ENCODE data around the gene DPM1. TPM values are rescaled to one million over a fixed set of nuclear protein-coding genes. Genes with fewer than 3 reads are reported as not detected.
A peak's percentile ranks its signal among the peaks of the same experiment; 100 is the strongest.

DPM1 gene
- total and polyA plus RNA-seq, 2 donors from 2014 or later = 32.4 to 53.2 TPM

DNA sequence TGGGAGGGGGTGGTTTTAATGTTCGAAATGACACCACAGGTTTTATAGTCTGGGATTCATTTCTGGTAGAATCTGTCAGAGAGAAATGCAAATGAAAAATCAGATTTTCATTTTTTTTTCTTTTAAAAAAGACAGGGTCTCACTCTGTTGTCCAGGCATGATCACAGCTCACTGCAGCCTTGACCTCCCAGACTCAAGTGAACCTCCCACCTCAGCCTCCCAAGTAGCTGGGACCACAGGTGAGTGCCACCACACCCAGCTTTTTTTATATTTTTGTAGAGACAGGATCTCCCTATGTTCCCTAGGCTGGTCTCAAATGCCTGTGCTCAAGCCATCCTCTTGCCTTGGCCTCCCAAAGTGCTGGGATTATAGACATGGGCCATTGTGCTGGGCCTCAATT is 24.7 kb downstream of the DPM1 start:
- TF ChIP-seq, protein P1, sequence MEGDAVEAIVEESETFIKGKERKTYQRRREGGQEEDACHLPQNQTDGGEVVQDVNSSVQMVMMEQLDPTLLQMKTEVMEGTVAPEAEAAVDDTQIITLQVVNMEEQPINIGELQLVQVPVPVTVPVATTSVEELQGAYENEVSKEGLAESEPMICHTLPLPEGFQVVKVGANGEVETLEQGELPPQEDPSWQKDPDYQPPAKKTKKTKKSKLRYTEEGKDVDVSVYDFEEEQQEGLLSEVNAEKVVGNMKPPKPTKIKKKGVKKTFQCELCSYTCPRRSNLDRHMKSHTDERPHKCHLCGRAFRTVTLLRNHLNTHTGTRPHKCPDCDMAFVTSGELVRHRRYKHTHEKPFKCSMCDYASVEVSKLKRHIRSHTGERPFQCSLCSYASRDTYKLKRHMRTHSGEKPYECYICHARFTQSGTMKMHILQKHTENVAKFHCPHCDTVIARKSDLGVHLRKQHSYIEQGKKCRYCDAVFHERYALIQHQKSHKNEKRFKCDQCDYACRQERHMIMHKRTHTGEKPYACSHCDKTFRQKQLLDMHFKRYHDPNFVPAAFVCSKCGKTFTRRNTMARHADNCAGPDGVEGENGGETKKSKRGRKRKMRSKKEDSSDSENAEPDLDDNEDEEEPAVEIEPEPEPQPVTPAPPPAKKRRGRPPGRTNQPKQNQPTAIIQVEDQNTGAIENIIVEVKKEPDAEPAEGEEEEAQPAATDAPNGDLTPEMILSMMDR (IDR thresholded peaks at IDR 0.05; ENCODE audit: borderline replicate concordance, extremely low read depth, insufficient read depth) = no peak
- peaks cover 2 to 11% (median 7%) of the 10 kb centered on the region in 3 donors for H3K4me1 ChIP-seq (ENCODE audit: control insufficient read depth in 2 of 3, insufficient read depth in 2 of 3, low read depth in 1 of 3, low read length in 3 of 3)
- H3K36me3 ChIP-seq (ENCODE audit: control insufficient read depth in 2 of 3, insufficient read depth in 3 of 3, low read length in 3 of 3) = peaks cover 0 to 13% (median 8%) of the 10 kb centered on the region in 3 donors
- no peaks in the 10 kb centered on the region for H3K9me3 ChIP-seq (ENCODE audit: control insufficient read depth in 2 of 3, insufficient read depth in 1 of 3, low read length in 3 of 3)
- DNase-seq (no peak), FAIRE-seq (no peak)
- no peak overlapping the region for H3K27ac ChIP-seq (ENCODE audit: low read depth in 2 of 2, low read length in 2 of 2)
- no peak overlapping the region for H3K9ac ChIP-seq (ENCODE audit: low read length in 3 of 3)
- no peak overlapping the region for H3K4me3 ChIP-seq (ENCODE audit: low read length in 3 of 3)
- intact Hi-C loops (cut with DNase I) = no loop called here
- no peaks in the 10 kb centered on the region for H3K27me3 ChIP-seq (ENCODE audit: control insufficient read depth, insufficient read depth, low read length)

DNA sequence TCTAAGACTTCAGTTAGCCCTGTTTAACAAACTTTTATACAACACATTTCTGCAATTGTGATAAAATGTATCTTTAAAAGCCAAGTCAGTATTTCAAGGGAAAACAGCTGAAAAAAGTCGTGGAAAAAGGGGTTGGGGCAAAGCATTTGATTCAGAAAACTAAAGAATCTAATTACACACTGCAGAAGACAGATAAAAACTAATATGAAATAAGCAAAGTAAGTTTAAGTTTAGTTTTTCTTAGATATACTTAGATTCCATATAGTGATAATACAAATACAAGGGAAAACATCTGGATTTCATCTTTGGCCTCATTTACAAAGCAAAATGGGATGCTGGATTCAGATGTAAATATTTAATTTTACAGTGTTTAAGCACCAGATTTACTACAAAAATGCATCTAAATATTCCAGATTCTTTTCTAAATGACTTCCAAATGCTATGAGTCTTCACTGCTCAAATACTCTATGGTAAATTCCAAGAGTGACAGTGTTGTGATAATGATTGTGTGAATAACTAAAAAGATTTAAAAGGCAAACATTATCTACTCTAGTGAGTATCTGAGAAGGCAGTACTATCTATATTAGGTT is 25.5 kb downstream of the DPM1 start:
- Histone ChIP-seq H3K9me3 (ENCODE audit: control insufficient read depth in 2 of 3, insufficient read depth in 1 of 3, low read length in 3 of 3) (no peaks in the 10 kb centered on the region), H3K4me3 (ENCODE audit: low read length in 3 of 3) (no peak overlapping the region), H3K27me3 (ENCODE audit: control insufficient read depth, insufficient read depth, low read length) (no peaks in the 10 kb centered on the region), H3K4me1 (ENCODE audit: control insufficient read depth in 2 of 3, insufficient read depth in 2 of 3, low read depth in 1 of 3, low read length in 3 of 3) (peaks cover 3 to 15% (median 12%) of the 10 kb centered on the region in 3 donors), H3K27ac (ENCODE audit: low read depth in 2 of 2, low read length in 2 of 2) (no peak overlapping the region), H3K9ac (ENCODE audit: low read length in 3 of 3) (no peak overlapping the region), H3K36me3 (ENCODE audit: control insufficient read depth in 2 of 3, insufficient read depth in 3 of 3, low read length in 3 of 3) (peaks cover 0 to 13% (median 8%) of the 10 kb centered on the region in 3 donors)
- TF ChIP-seq, protein P1 (IDR thresholded peaks at IDR 0.05; ENCODE audit: borderline replicate concordance, extremely low read depth, insufficient read depth) = no peak
- intact Hi-C loops (cut with DNase I) = no loop called here
- DNase-seq = no peak
- FAIRE-seq = no peak

DNA sequence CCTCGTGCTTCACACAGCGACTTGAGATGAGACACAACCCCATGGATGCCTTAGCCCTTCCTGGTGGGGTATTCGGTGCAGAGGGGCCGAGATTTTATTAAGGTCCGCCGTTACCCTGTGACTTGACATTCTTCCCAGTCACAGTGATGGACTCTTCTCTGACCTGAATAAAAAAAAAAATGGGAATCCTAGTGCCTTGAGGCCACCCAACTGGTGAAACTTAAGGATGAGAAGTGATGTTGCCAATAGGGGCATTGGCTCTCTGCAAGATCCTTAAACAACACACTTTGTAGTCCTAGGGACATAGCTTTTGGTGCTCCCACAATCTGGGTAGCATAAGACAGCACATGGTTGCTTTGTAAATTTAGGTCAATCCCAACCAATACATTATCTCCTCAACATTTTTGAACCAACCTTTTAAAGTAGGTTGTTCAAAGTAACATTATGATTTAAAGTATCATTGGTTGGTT is 26.3 kb downstream of the DPM1 start:
- peak overlapping the region in 2 of 3 donors; percentile 11 to 76 for H3K9ac ChIP-seq (ENCODE audit: low read length in 3 of 3)
- peak overlapping the region; percentile 100 for H3K27ac ChIP-seq (ENCODE audit: low read depth in 2 of 2, low read length in 2 of 2)
- H3K4me3 ChIP-seq (ENCODE audit: low read length in 3 of 3) = peak overlapping the region in 2 of 3 donors; percentile 22 to 66
- intact Hi-C loops (cut with DNase I) = no loop called here
- no peaks in the 10 kb centered on the region for H3K9me3 ChIP-seq (ENCODE audit: control insufficient read depth in 2 of 3, insufficient read depth in 1 of 3, low read length in 3 of 3)
- H3K27me3 ChIP-seq (ENCODE audit: control insufficient read depth, insufficient read depth, low read length) = no peaks in the 10 kb centered on the region
- peaks cover 0 to 13% (median 8%) of the 10 kb centered on the region in 3 donors for H3K36me3 ChIP-seq (ENCODE audit: control insufficient read depth in 2 of 3, insufficient read depth in 3 of 3, low read length in 3 of 3)
- no peak for DNase-seq
- peaks cover 3 to 15% (median 12%) of the 10 kb centered on the region in 3 donors for H3K4me1 ChIP-seq (ENCODE audit: control insufficient read depth in 2 of 3, insufficient read depth in 2 of 3, low read depth in 1 of 3, low read length in 3 of 3)
- TF ChIP-seq, protein P1 (IDR thresholded peaks at IDR 0.05; ENCODE audit: borderline replicate concordance, extremely low read depth, insufficient read depth) = no peak
- no peak for FAIRE-seq

Data from kidney (tissue), 14 donors.